GM12864 (cell line): ENCODE results near the gene NCOA7.
A peak's percentile ranks its signal among the peaks of the same experiment; 100 is the strongest.

ENCODE experiments used
- DNase-seq: peaks from one replicate; pipeline ENCODE4 v3.0.0-alpha.2; 2011; ENCODE audit warnings: low read depth
- H3K4me3 ChIP-seq: 2 replicates; pipeline ENCODE4 v1.5.1; 2011; ENCODE audit warnings: mild to moderate bottlenecking, low read depth, low read length, control low read depth
- TF ChIP-seq, protein P1 (sequence below): IDR thresholded peaks from 2 replicates; pipeline ENCODE4 v1.5.1; 2011; ENCODE audit warnings: low read depth, mild to moderate bottlenecking, moderate library complexity, low read length, control low read depth, inconsistent platforms; ENCODE audit errors: missing control alignments

Gene NCOA7, protein sequence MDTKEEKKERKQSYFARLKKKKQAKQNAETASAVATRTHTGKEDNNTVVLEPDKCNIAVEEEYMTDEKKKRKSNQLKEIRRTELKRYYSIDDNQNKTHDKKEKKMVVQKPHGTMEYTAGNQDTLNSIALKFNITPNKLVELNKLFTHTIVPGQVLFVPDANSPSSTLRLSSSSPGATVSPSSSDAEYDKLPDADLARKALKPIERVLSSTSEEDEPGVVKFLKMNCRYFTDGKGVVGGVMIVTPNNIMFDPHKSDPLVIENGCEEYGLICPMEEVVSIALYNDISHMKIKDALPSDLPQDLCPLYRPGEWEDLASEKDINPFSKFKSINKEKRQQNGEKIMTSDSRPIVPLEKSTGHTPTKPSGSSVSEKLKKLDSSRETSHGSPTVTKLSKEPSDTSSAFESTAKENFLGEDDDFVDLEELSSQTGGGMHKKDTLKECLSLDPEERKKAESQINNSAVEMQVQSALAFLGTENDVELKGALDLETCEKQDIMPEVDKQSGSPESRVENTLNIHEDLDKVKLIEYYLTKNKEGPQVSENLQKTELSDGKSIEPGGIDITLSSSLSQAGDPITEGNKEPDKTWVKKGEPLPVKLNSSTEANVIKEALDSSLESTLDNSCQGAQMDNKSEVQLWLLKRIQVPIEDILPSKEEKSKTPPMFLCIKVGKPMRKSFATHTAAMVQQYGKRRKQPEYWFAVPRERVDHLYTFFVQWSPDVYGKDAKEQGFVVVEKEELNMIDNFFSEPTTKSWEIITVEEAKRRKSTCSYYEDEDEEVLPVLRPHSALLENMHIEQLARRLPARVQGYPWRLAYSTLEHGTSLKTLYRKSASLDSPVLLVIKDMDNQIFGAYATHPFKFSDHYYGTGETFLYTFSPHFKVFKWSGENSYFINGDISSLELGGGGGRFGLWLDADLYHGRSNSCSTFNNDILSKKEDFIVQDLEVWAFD

DNA sequence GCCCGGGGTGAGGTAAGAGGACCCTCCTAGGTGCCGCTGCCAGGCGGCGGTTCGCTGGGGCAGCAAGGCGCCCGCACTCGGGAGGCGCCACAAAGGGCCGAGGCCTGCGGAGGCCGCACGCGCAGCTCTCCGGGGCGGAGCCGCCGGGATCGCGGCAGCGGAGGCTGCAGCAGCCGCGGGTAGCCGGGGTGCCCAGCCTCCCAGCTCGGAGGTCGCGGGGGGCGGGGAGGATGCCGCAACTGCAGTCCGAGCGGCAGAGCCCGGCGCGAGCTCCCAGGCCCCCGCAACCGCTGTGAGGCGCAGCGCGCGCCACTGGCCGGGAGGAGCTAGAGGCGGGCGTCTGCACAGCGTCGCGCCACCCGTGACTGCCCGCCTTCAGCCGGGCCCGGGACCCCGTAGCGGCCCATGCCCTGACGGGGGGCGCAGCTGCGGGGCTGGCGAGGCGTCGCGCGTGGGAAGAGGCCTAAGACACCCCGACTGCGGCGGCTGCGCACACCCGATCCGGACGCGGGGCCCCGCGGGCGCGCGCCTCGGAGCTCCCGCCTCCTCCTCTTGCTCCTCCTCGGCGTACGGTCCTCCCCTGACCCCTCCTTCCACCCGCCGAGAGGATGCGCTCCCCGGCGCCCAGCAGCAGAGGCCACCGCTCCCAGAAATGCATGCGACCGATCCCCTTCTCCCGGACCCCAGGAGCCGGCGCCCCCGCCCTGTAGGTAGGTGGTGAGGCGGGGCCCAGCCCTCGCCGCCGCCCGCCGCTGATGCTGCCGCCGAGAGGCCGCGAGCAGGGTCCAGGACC is at the start of gene NCOA7:
TSS of gene NCOA7 (plus strand) at position 603 of the 793 bp plus-strand sequence. CDS start 24,395 bp downstream, outside the sequence.
- TF ChIP-seq, protein P1, sequence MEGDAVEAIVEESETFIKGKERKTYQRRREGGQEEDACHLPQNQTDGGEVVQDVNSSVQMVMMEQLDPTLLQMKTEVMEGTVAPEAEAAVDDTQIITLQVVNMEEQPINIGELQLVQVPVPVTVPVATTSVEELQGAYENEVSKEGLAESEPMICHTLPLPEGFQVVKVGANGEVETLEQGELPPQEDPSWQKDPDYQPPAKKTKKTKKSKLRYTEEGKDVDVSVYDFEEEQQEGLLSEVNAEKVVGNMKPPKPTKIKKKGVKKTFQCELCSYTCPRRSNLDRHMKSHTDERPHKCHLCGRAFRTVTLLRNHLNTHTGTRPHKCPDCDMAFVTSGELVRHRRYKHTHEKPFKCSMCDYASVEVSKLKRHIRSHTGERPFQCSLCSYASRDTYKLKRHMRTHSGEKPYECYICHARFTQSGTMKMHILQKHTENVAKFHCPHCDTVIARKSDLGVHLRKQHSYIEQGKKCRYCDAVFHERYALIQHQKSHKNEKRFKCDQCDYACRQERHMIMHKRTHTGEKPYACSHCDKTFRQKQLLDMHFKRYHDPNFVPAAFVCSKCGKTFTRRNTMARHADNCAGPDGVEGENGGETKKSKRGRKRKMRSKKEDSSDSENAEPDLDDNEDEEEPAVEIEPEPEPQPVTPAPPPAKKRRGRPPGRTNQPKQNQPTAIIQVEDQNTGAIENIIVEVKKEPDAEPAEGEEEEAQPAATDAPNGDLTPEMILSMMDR: no peak
- DNase-seq: no peak
- H3K4me3 ChIP-seq: peak within 1 kb of the TSS; percentile 69

DNA sequence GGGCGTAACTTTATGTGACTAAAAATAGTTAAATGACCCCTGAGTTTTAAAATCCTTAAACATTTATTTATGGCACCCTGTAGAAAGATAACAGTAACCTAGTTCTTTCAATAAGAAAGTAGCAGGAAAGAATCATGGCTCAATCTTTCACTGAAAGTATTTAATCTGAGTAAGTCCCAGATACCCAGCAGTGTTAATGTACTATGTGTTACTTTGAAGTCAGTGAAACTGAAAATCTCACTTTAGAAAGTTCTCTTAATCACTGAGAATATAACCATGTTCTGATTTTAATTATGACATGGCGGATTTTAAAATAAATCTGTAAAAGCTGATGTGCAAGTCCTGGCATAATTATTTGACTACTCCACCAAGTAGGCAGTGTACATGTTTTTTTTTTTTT is 49.4 kb upstream of the NCOA7 start:
- no peak for DNase-seq

DNA sequence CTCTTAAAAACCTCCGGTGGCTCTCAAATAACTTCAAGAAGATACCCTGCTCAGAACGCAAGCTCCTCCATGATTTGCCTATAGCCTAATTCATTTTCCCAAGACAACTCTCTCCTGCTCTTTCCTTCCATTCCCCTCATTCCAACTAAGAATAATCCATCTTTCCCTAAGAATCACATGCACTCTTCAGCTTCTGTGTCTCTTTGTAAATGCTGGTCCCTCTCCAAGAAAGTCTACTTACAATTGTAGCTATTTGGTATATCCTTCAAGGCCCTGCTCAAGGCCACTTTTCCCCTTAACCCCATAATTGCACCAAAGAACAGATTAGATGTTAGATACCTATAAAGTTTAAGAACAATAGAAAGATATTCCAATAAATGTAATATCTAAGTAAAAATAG is 48.7 kb upstream of the NCOA7 start:
- DNase-seq: no peak
- TF ChIP-seq, protein P1: no peak
- H3K4me3 ChIP-seq: no peak overlapping the region

More for the DNA sequence above, 49.4 kb upstream of the NCOA7 start:
- no peak overlapping the region for H3K4me3 ChIP-seq
- TF ChIP-seq, protein P1: no peak

DNA sequence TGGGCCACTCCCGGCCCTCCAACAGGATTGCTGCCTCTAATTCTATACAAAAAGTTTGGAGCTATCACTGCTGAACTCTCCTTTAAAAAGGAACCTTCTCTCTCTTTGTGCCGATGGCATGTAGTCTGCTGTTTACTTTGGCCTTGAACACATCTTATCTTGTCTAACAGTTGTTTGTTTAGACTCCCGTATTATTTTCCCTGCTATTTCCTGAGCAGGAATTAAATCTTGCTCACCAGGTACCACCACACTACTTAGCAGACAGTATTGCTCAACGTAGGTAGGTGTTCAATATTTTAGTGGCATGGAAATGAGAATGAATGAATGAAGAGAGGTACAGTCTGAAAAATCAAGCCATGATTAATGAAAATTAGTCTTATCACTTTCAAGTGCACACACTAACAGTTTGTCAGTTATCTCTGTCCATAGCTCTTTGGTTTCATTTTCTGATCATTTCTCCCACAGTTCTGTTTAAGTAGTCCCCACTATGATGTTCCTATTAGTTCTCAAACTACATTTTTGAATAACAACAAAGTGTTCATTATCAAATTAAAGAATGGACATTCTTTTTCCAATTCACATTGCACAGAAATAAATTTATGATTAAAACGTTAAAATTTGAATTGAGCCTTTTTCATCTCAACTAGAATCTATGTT is 48.2 kb upstream of the NCOA7 start:
- no peak overlapping the region for H3K4me3 ChIP-seq
- no peak for DNase-seq
- TF ChIP-seq, protein P1: no peak

DNA sequence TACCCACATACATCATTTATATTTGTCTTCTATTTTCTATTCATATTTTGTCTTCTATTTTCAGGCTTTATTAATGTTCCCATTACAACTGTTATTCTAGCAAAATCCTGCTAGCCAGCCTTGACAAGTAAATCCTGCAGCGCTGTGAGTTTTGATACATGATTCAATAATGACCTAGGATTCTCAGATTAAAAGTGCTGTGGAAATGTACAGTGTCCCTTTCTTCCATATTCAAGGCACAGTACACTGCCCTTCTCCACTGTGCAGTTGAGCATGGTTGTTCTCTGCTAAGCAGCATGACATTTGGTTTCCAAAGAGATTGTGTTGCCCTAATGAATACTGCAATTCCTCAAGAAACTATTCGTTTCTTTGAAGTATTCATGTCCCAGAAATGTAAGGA is 47.2 kb upstream of the NCOA7 start:
- no peak overlapping the region for H3K4me3 ChIP-seq
- no peak for DNase-seq
- TF ChIP-seq, protein P1: no peak
